Activated CD8-positive, alpha-beta memory T cell treated with anti-CD3 and anti-CD28 coated beads for 24 hours (primary cell): ENCODE results near the gene ASB6.

Source experiments
- DNase-seq: peaks from one replicate; pipeline ENCODE4 v3.0.0-alpha.2; 2020

ASB6 gene

GRCh38 chr9:129641750-129642585 lies at the start of gene ASB6:
TSS of gene ASB6 (minus strand) at chr9:129642151. CDS start at chr9:129641999, 152 bp downstream.
- peak; percentile 100 for DNase-seq

GRCh38 chr9:129688285-129689043 lies 46.5 kb upstream of the ASB6 start:
- DNase-seq: no peak

- no peak for DNase-seq
Observed at GRCh38 chr9:129687391-129687790, 45.4 kb upstream of the ASB6 start.

GRCh38 chr9:129686736-129687135 lies 44.8 kb upstream of the ASB6 start:
- no peak for DNase-seq

- no peak for DNase-seq
Observed at GRCh38 chr9:129685933-129686259, 43.9 kb upstream of the ASB6 start.

GRCh38 chr9:129685220-129685932 lies 43.4 kb upstream of the ASB6 start:
- no peak for DNase-seq

GRCh38 chr9:129682381-129682780 lies 40.4 kb upstream of the ASB6 start:
- no peak for DNase-seq

- no peak for DNase-seq
Observed at GRCh38 chr9:129681924-129682323, 40.0 kb upstream of the ASB6 start.

- DNase-seq: no peak
Observed at GRCh38 chr9:129679537-129679936, 37.6 kb upstream of the ASB6 start.

GRCh38 chr9:129678844-129679243 lies 36.9 kb upstream of the ASB6 start:
- no peak for DNase-seq

- DNase-seq: no peak
Observed at GRCh38 chr9:129677456-129677855, 35.5 kb upstream of the ASB6 start.

GRCh38 chr9:129676975-129677374 lies 35.0 kb upstream of the ASB6 start:
- no peak for DNase-seq

GRCh38 chr9:129676287-129676686 lies 34.3 kb upstream of the ASB6 start:
- no peak for DNase-seq

GRCh38 chr9:129675620-129676019 lies 33.7 kb upstream of the ASB6 start:
- no peak for DNase-seq

GRCh38 chr9:129674229-129674628 lies 32.3 kb upstream of the ASB6 start:
- no peak for DNase-seq

- DNase-seq: no peak
Observed at GRCh38 chr9:129673602-129674001, 31.7 kb upstream of the ASB6 start.

- DNase-seq: no peak
Observed at GRCh38 chr9:129672702-129673101, 30.8 kb upstream of the ASB6 start.

GRCh38 chr9:129671519-129671918 lies 29.6 kb upstream of the ASB6 start:
- DNase-seq: no peak

GRCh38 chr9:129671065-129671464 lies 29.1 kb upstream of the ASB6 start:
- no peak for DNase-seq

GRCh38 chr9:129669946-129670345 lies 28.0 kb upstream of the ASB6 start:
- no peak for DNase-seq

GRCh38 chr9:129669141-129669718 lies 27.3 kb upstream of the ASB6 start:
- no peak for DNase-seq

GRCh38 chr9:129667850-129668249 lies 25.9 kb upstream of the ASB6 start:
- no peak for DNase-seq

- DNase-seq: no peak
Observed at GRCh38 chr9:129667378-129667777, 25.4 kb upstream of the ASB6 start.
